Inflammatory macrophage treated with lipopolysaccharide for 1 hour (primary cell): ENCODE results near the gene ATP6V0E1.
A peak's percentile ranks its signal among the peaks of the same experiment; 100 is the strongest.
"Not testable (repeated sequence)": the region's sequence is repeated elsewhere in the genome, so short reads cannot be mapped to it uniquely, and the experiment has no call there.

Experiments
- DNase-seq, 2 donors: peaks; one replicate each; pipeline ENCODE4 v3.0.0-alpha.2; 2020 to 2022

ATP6V0E1 gene

DNA sequence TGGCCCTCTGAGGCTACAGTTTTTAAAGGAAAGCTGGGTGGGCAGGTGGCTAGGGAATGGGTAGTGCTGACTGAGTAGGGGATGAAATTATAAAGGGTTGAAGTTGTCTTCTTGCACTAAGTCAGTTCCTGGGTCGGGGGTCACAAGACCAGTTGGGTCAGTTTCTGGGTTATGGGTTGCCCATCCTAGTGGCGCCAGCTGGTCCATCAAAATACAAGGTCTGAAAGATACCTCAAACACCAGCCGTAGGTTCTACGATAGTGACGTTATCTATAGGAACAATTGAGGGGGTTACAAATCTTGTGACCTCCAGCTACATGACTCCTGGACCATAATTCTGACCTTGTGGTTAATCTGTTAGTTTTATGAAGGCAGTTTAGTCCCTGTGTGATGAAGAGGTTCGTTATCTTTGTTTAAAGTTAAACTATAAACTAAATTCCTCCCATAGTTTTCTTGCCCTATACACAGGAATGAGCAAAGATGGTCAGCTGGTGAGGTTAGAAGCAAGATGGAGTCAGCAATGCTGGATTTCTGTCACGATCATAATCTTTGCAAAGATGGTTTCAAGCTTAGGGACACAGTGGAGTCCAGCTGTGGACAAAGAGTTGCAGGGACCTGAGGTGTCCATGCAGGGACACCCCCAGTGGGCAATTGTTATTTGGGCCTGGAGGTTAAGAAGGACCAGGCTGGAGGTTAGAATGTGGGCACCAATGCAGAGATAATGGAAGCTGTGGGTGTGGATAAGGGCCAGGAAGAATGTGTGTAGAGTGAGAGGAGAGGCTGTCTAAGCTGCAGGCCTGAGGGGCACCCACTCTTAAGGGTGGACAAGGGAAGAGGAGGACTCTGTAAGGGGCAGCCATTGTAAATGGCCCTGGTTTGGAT is 58.6 kb downstream of the ATP6V0E1 start:
- no peak for DNase-seq

DNA sequence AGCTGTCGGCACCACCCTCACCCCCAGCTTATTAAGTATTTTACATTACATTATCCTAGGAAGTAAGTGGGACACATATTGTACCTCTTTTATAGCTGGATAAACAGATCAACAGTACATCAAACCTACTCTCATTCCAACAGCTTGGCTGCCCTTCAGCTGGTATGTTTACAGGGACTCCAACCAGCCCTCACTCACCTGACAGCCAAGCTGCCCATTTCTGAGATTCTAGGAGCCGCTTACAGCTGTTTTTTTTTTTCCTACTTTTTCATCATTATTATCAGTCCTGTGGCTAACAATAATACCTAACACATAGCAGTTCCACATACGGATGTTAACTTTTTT is 59.2 kb downstream of the ATP6V0E1 start:
- DNase-seq, result no peak

DNA sequence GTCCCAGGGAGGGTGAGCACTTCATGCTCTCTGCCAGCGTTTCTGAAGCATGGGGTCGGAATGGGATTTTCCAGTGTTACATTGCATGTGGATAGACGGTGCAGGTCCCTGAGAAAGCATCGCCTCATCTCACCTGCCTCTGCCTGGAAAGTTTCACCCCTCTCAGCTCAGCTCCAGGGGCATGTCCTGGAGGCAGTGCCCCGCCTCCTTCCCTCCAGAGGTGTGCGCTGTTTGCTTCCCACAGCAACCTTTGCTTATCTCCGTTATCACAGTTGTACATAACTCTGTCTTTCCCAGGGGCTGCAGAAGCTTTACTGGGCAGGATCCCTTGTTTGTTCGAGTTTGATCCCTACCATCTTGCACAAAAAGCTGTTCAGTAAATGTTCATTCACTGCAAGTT is 61.9 kb downstream of the ATP6V0E1 start:
- no peak for DNase-seq

DNA sequence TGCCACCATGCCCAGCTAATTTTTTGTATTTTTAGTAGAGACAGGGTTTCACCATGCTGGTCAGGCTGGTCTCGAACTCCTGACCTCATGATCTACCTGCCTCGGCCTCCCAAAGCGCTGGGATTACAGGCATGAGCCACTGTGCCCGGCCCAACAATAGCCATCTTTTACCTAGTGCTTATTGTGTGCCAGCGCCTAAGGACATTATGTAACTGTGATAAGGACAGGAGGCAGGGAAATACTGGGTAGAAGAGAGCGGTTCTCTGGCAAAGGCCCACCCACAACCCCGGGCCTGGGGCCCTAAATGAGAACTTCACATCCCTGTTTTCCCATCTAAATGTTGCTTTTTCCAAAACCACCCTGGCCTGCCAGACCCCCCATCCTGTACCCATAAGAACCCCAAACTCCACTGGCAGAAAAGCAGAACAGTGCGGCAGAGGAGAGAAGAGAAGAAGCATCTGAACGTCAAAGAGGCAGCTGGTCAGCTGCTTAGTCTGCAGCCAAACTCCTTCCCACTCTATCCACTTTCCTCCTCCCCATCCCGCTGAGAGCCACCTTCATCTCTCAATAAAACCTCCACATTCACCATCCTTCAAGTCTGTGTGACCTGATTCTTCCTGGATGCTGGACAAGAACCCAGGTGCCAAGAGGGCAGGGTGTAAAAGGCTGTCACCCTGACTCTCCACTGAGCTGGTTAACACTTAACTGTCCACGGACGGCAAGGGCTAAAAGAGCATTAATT is 63.7 kb downstream of the ATP6V0E1 start:
- not testable (repeated sequence) for DNase-seq

DNA sequence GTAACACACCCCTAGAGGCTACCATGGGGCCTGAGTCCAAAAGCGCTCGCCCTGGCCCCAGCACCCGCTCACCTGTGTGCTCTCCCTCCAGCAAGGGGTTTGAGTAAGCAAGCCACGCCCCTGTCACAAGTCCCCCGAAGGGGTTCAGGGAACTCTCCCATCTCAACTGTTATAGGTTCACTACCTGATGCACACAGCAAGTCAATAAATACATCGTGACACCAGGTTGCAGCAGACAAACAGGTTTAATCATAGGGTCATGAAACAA is 64.2 kb downstream of the ATP6V0E1 start:
- no peak for DNase-seq

DNA sequence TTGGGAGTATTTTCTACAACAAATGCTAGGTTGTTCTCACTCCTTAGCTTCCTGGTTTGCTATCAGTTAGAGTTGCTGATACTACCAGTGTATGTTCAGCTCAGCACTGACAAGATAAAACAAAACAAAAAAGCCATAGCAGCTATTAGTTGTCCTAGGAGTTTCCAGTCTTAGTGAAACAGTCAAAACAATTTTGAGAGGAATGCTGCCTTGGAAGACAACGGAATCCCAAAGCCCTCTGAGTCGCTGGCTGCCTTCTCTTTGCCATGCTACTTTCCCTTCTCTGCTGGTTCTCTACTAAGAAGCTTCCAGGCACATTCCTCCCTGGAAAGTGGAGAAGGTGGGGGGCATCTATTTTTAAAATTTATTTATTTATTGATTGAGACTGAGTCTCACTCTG is 67.2 kb downstream of the ATP6V0E1 start:
- DNase-seq, result no peak

- DNase-seq, result no peak
Measured at GRCh38 chr5:173051746-173052145, 68.2 kb downstream of the ATP6V0E1 start.

DNA sequence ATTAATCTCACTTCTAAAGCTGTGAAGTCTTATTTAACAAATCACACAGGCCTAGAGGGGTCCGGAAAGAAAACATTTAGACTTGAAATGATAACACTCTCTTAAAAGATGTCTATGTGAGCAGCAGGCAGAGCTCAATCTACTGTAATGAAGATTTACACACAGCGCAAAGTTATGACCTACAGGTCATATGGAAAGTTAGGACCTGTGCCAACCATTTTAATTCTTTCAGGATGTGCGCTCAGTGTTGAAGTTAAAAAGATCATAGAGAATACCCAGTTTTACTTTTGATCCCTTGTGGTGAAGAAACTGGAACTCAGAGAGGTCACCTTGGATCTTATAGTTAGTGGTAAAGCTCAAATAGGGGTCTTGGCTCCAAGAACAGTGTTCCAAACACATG is 69.5 kb downstream of the ATP6V0E1 start:
- no peak for DNase-seq

GRCh38 chr5:173055042-173055721 is 71.6 kb downstream of the ATP6V0E1 start:
- DNase-seq, result no peak

- DNase-seq, result no peak
Measured at GRCh38 chr5:173055722-173055982, 72.1 kb downstream of the ATP6V0E1 start.

GRCh38 chr5:173055983-173056782 is 72.6 kb downstream of the ATP6V0E1 start, which contains the start of gene CREBRF:
TSS of gene CREBRF (plus strand) at chr5:173056352. CDS start at chr5:173080776, 24,424 bp downstream.
- DNase-seq, result peak; percentile 94 to 96

DNA sequence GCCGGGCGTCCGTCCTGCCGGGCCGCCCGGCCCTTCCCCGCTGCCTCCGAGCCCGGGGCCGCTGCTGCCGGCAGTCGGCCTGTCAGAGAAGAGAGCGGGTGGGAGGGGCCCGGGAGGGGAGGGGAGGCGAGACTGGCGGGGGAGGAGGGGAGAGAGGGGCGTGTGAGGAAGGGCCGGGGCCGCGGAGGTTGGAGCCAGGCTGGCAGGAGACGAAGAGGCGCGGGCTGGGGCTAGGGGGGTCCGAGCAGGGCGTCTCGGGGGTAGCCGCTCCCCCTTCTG is 73.2 kb downstream of the ATP6V0E1 start:
- DNase-seq, result no peak

- DNase-seq, result peak; percentile 99
Measured at GRCh38 chr5:173057062-173057924, 73.7 kb downstream of the ATP6V0E1 start.

GRCh38 chr5:173062141-173062540 is 78.6 kb downstream of the ATP6V0E1 start:
- no peak for DNase-seq

DNA sequence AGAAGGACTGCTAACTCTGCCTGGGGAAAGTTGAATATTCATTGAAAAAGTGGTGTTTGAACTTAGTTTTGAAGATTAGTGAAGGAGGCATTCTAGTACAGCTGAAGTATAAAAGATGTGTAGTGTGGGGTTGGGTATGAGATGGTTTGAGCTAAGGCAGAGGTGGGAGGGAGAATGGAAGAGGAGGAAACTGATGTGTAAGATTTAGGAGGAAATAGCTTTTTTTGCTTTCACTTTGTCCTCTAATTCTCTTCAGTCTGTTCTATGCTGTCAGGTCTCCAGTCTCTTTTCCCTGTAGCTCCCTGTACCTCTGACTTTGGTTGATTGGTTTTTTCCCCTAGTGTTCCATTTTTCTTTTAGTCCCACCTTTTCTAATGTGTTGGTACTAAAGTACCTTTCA is 81.6 kb downstream of the ATP6V0E1 start:
- DNase-seq, result peak; percentile 38 to 41

GRCh38 chr5:173069671-173070070 is 86.1 kb downstream of the ATP6V0E1 start:
- peak; percentile 19 to 29 for DNase-seq

GRCh38 chr5:173075137-173075843 is 91.7 kb downstream of the ATP6V0E1 start:
- DNase-seq, result no peak

DNA sequence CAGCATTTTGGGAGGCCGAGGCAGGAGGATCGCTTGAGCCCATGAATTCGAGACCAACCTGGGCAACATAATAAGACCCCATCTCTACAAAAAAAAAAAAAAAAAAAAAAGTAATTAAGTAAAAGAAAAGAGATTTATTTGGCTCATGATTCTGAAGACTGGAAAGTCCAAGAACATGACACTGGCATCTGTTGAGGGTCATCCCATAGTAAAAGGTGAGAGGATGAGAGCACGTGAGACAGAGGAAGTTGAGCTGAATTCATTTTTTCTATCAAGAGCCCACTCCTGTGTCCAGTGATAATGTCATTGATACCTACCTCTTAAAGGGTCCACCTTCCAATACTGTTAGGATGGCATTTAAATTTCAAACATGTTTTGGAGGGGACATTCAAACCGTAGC is 92.4 kb downstream of the ATP6V0E1 start:
- no peak for DNase-seq

GRCh38 chr5:173076471-173076870 is 92.9 kb downstream of the ATP6V0E1 start:
- not testable (repeated sequence) for DNase-seq

DNA sequence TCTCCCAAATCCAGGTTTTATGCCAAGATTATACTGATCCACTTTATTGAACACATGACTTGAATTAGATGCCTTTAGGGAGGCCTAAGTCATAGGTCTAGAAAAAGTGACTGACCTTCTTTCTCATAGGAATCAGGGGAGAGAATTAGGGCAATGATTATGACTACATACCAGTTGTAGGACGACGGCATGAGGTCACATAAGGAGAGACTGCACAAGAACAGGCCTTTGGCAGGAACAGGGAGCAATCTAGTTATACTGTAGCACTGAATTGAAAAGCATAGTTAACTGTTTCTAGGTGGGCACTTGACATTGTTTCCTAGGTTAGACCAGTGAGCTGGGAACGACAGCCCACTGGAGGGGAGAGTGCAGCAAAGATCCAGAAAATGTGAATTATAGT is 95.3 kb downstream of the ATP6V0E1 start:
- DNase-seq, result no peak
